M059J (cell line): ENCODE data around the gene USP15. TPM values are rescaled to one million over a fixed set of nuclear protein-coding genes. Genes with fewer than 3 reads are reported as not detected.
A peak's percentile ranks its signal among the peaks of the same experiment; 100 is the strongest.
"Not testable (repeated sequence)": the region's sequence is repeated elsewhere in the genome, so short reads cannot be mapped to it uniquely, and the experiment has no call there.

Experiments used
- DNase-seq: peaks from one replicate; pipeline ENCODE4 v3.0.0-alpha.2; 2012; ENCODE audit warnings: low read depth
- total RNA-seq: library from RNA; depleted of rRNA; stranded (reverse); fragments of >200 nt; shearing (Covaris generic); gene quantifications from 2 replicates; pipeline ENCODE4 v1.2.3, GENCODE V29; 2014

The USP15 gene
- total RNA-seq, 1 experiment from 2014 or later = 29.2 TPM

DNA sequence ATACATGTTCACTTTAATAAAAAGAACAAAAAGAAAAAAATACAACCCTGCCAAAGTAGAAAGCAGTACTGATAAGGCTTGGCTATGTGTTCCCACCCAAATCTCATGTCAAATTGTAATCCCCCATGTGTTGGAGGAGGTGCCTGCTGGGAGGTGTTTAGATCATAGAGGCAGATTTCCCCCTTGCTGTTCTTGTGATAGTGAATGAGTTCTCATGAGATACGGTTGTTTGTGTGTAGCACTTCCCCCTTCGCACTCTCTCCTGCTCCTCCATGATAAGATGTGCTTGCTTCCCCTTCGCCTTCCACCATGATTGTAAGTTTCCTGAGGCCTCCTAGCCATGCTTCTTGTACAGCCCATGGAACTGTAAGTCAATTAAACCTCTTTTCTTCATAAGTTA, 59.9 kb downstream of the USP15 start:
- DNase-seq = no peak

DNA sequence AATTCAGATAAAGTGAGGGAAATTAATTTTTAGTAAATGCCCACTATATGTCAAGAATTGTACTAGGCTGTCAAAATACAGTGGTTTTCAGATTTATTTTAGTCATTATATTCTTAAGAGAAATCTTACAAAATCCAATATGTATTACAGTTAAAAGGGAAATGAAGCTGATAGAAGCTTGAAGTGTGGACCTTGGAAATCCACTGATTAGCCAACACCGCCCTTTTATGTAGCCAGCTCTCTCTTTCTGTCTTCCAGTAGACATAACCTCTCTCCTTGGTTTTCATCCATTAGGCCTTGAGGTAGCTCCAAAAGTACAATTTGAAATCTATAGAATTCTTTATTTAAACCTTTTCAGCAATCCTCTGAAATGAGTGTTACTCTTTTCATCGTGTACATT, 63.2 kb downstream of the USP15 start:
- DNase-seq = no peak

DNA sequence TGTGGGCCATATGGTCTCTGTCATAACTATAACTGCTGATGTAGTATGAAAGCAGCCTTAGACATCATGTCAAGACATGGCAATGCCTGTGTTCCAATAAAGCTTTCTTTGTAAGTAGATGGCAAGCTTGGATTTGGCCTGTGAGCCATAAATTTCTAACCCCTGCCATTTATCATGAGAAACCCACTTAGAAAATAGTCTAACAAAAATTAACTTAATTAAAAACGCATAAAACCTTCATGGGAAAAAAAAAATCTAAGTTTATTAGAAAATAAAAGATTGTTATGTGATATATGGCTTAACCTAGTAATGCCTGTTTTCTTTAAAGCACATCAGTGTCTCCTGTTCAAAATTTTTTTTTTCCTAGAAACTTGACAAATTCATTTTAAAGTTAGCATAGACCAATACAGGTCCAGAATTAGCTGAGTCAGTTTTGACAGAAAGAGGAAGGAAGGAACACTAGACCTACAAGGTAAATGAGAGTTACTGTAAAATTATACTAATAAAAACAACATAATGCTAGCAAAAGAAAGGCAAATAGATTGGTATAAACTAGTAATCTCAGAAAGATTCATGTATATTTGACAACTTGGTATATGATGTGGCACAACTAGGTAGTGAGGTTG, 68.2 kb downstream of the USP15 start:
- no peak for DNase-seq

DNA sequence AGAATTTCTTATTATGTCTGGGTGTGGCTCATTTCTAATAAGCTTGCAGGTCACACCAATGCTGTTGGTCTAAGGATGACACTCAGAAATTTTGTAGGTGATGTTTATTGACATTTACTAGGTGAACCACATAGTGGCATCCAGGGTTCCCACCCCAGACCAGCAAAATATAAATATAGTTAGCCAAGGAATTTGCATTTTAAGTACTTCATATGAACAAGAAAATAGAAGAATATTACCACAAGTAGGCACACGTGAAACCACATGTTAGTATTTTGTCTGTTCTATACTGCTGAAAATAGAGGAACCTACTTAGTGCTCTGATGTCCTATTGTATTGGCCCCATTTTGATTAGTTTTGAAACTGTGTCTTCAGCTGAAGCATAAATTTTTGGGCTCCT, 71.1 kb downstream of the USP15 start:
- no peak for DNase-seq

DNA sequence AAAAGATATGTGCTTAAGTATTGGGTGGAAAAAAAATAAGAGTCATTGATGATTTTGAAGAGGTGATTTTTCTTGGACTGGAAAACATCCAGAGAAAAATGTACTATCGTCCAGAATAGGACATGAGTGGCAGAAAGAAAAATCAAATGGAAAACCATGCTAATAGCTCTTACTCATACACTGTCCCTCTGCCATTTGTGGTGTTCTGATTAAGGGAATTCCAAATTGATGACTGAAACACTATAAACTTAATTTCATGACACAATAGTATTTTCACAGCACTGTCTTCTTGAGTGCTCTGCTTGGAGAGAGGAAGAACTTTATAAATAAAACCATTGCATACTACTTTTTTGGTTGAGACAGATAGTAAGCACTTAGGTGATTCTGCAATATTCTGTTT, 72.4 kb downstream of the USP15 start:
- DNase-seq = peak; percentile 86

DNA sequence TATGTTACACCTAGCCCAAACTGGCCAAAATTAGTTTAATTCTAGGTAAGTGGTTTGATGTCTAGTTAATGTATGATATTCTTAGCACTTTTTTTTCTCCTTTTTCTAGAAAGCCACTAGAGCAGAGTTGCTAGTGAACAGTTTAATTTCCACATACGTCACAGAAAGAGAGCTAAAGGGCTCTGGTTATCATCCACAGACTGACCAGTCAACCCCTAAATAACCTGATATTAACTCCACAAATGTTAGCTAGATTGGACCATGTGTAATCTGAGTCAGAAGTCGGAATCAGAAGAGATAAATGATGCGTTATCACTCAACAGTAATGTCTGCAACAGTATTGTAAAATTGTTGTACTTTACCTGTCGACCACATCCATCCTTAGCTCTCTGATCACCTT, 74.9 kb downstream of the USP15 start:
- no peak for DNase-seq

DNA sequence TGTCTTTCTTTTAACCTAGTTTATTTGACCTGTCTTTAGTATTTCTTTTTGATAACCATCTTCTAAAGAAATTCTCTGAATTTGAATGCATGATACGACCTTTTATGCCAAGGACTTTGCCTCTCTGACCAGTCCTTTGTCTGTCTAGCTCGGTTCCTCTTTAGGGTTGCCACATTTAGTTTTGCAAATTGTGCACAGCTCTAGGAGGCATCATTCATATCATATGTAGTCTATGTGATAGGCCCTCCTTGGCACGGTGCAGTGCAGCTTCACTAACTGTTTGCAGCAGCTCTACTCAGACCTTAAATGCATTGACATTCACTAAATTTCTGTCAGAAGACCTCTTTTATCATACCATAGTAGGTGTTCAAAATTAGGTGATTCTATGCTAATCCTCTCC, 75.6 kb downstream of the USP15 start:
- no peak for DNase-seq

DNA sequence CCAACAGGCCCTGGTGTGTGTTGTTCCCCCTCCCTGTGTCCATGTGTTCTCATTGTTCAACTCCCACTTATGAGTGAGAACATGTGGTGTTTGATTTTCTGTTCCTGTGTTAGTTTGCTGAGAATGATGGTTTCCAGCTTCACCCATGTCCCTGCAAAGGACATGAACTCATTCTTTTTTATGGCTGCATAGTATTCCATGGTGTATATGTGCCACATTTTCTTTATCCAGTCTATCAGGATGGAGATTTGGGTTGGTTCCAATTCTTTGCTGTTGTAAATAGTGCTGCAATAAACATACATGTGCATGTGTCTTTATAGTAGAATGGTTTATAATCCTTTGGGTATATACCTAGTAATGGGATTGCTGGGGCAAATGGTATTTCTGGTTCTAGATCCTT, 77.4 kb downstream of the USP15 start:
- not testable (repeated sequence) for DNase-seq

DNA sequence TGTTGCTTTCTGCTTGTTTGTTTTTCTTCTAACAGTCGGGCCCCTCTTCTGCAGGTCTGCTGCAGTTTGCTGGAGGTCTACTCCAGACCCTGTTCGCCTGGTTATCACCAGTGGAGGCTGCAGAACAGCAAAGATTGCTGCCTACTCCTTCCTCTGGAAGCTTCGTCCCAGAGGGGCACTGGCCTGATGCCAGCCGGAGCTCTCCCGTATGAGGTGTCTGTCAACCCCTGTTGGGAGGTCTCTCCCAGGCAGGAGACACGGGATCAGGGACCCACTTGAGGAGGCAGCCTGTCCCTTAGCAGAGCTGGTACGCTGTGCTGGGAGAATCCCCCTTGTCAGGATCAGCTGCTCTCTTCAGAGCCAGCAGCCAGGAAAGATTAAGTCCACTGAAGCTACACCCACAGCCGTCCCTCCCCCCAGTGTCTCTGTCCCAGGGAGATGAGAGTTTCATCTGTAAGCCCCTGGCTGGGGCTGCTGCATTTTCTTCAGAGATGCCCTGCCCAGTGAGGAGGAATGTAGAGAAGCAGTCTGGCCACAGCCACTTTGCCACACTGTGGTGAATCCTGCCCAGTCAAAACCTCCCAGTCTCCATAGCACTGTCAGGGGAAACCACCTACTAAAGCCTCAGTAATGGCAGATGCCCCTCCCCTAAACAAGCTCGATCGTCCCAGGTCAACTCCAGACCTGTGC, 82.6 kb downstream of the USP15 start:
- DNase-seq = not testable (repeated sequence)

DNA sequence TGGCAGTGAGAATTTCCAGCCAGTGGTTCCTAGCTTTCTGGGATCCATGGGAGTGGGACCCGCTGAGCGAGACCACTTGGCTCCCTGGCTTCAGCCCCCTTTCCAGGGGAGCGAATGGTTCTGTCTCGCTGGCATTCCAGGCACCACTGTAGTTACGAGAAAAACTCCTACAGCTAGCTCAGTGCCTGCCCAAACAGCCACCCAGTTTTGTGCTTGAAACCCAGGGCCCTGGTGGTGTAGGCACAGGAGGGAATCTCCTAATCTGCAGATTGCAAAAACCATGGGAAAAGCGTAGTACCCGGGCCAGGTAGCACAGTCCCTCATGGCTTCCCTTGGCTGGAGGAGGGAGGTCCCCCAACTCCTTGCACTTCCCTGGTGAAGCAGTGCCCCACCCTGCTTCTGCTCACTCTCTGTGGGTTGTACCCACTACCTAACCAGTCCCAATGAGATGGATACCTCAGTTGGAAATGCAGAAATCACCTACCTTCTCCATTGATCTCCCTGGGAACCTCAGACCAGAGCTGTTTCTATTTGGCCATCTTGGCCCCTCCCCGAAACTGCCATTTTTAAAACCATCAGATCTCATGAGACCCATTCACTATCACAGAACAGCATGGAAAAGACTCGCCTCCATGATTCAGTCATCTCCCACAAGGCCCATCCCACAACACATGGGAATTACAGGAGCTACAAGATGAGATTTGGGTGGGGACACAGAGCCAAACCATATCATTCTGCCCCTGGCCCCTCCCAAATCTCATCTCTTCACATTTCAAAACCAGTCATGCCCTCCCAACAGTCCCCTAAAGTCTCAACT, 83.3 kb downstream of the USP15 start:
- DNase-seq = not testable (repeated sequence)

DNA sequence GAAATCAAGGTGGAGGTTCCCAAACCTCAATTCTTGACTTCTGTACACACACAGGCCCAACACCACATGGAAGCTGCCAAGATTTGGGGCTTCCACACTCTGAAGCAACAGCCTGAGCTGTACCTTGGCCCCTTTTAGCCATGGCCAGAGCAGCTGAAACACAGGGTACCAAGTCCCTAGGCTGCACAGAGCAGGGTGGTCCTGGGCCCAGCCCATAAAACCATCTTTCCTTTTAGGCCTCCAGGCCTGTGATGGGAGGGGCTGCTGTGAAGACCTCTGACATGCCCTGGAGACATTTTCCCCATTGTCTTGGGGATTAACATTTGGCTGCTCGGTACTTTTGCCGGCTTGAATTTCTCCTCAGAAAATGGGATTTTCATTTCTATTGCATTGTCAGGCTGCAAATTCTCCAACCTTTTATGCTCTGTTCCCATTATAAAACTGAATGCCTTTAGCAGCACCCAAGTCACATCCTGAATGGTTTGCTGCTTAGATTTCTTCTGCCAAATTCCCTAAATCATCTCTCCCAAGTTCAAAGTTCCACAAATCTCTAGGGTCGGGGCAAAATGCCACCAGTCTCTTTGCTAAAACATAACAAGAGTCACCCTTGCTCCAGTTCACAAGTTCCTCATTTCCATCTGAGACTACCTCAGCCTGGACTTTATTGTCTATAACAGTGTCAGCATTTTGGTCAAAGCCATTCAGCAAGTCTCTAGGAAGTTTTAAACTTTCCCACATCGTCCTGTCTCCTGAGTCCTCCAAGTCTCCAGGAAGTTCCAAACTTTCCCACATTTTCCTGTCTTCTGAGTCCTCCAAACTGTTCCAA, 84.7 kb downstream of the USP15 start:
- DNase-seq = not testable (repeated sequence)

DNA sequence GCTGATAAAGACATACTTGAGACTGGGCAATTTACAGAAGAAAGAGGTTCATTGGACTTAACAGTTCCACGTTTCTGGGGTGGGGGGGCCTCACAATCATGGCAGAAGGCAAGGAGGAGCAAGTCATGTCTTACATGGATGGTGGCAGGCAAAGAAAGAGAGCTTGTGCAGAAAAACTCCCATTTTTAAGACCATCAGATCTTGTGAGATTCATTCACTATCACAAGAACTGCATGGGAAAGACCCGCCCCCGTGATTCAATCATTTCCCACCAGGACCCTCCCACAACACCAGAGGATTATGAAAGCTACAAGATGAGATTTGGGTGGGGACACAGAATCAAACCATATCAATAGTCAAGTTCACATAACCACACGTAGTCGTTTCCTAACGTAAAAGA, 85.5 kb downstream of the USP15 start:
- DNase-seq = no peak

DNA sequence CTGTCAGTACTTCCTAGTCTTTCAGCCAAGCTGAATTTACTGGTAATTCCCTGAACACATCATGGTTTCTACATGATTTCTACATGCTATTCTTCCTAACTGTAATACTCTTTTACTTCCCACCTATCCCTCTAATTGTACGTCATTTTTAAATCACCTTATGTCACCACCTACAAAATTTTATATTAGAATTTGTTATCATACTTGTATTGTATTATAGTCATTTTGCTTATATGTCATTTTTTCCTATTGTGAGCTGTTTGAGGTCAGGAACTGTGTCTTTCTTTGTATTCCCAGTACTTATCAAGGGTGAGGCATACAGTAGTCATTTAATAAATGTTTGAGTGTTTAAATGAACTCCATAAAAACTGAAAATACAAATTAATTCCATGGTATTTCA, 86.6 kb downstream of the USP15 start:
- no peak for DNase-seq

DNA sequence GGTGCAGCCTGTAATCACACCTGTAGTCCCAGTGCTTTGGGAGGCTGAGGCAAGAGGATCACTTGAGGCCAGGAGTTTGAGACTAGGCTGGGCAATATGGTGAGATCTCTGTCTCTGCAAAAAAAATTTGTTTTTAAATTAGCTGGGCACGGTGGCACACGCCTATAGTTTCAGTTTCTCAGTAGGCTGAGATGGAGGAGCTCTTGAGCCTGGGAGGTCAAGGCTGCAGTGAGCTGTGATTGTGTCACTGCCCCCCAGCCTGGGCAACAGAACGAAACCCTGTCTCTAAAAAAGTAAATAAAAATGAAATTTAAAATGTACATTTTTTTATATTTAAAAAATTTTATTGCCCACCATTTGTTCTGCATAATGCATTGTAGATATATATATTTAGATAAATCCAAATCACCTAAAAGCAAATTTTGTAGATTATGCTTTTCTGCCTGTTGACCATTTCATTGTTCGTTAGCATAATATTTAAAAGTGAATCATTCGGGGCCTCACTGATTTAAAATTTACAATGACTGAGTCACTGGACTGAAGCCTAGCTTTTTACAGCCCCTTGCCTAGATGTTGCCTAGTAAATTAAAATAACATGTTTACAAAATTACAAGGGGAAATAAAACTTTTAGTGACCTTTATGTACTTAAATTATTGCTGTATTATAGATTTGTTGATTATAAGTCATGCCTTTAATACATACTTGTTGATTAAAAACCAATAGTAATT, 87.9 kb downstream of the USP15 start:
- peak; percentile 77 for DNase-seq

DNA sequence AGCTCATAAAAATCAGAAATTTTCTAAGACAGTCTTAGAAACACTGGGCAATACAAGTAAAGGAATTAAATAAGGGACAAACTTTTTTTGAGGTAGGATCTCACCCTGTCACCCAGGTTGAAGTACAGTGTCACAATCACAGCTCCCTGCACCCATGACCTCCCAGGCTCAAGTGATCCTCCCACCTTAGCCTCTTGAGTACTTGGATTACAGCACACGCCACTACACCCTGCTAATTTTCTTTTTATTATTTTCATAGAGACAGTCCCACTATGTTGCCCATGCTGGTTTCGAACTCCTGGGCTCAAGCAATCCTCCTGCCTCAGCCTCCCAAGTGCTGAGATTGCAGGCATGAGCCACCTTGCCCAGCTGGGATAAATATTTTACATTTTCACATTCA, 90.3 kb downstream of the USP15 start:
- DNase-seq = no peak

DNA sequence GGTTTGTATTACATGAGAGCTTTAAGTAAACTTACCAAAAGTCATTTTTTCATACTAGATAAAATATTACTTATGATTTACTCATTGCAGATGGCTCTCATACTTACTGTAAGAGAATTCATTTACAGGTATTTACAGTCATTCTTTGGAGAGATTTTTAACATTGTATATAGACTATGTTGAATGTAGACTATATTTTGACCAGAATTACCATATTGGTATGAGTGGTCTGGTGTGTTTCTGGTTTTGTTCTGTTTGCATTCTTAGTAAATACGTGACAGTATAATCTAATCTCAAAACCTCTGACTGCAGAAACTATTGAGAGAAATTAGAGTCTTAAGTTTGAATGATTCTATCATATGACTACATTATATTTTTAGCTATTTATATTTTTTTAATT, 91.1 kb downstream of the USP15 start:
- DNase-seq = no peak

DNA sequence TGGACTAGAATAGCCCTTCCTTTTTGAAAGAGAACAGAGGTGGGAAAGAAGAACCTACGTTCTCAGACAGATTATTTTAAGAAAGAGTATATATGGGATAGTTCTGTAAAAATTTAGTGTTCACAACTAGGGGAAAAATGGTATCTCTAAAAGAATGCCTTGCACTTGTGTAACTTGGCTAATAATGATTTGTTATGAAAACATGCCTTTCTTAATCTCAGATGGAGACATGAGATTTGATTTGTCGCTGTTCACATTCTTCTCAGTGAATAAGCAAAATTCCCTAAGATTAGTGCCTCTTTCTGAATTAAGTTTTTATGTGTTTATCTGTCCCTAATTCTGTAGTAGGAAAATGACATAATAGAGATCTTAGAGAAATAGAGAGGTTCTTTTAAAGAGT, 100.8 kb downstream of the USP15 start:
- DNase-seq = no peak

DNA sequence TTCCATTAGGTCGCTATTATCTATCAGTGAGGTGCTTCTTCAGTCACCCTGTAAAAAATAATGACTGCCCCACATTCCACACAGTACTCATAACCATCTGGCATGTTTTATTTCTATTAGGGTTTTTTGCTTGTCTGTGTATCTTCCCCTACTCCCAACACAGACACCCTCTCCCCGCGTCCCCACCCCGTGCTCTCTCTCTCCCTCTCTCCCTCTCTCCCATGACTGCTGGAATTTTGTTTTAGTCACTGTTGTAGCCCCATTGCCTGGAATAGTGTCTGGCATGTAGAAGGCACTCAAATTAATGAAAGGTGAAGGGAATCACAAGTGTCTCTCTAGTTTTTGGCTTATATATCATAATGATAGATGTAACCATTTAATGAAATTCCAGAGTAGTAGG, 103.3 kb downstream of the USP15 start:
- DNase-seq = no peak

DNA sequence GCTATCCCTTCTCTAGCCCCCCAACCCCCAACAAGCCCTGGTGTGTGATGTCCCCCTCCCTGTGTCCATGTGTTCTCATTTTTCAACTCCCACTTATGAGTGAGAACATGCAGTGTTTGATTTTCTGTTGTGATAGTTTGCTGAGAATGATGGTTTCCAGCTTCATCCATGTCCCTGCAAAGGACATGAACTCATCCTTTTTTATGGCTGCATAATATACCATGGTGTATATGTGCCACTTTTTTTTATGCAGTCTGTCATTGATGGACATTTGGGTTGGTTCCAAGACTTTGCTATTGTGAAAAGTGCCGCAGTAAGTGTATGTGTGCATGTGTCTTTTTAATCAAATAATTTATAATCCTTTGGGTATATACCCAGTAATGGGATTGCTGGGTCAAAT, 104.5 kb downstream of the USP15 start:
- DNase-seq = not testable (repeated sequence)

DNA sequence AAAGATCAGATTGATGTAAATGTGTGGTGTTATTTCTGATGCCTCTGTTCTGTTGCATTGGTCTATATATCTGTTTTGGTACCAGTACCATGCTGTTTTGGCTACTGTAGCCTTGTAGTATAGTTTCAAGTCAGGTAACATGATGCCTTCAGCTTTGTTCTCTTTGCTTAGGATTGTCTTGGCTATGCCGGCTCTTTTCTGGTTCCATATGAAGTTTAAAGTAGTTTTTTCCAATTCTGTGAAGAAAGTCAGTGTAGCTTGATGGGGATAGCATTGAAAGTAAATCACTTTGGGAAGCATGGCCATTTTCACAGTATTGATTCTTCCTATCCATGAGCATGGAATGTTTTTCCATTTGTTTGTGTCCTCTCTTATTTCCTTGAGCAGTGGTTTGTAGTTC, 105.6 kb downstream of the USP15 start:
- not testable (repeated sequence) for DNase-seq
